ENCODE data around the gene TDRD12. TPM values are rescaled to one million over a fixed set of nuclear protein-coding genes. Genes with fewer than 3 reads are reported as not detected.
A peak's percentile ranks its signal among the peaks of the same experiment; 100 is the strongest.
"Not testable (repeated sequence)": the region's sequence is repeated elsewhere in the genome, so short reads cannot be mapped to it uniquely, and the experiment has no call there.

Gene TDRD12
- total RNA-seq, 1 experiment from 2014 or later, result 0.05 TPM

DNA sequence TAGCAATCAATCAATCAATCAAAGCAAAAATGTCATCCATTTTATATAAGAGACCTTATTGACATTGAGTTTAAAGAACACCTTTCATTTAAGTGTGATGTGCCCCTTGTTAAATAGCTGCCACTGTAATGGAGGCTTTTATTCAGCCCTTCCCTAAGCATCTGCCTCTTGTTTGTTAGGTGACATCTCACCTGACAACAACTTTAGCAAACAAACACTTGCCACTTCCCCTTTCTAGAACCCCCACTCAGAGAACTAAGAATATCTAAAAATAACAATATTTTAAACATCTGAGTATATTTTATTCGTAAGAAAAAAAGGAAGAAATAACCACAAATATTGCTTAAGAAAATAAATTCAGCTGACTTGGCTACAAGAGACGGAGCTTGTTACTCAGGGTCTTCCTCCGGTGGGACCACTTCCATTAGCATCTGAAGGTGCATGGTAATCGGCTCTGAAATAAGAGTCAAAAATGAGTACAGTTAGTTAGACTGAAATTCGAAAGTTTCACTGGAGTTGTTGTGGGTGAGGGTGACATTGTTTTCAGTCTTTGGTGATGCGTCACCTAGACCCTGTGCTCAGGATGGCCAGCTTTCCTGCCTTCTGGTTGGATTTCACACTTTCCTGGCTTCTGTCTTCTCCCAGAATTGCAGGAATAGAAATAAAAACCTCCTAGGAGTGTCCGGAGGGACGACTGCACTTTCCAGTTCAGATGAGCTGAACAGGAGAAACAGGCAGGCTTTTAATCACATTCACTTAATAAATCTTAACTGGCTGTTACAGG is 110.9 kb downstream of the TDRD12 start:
- peak; percentile 92 for DNase-seq (ENCODE audit: low read depth)

DNA sequence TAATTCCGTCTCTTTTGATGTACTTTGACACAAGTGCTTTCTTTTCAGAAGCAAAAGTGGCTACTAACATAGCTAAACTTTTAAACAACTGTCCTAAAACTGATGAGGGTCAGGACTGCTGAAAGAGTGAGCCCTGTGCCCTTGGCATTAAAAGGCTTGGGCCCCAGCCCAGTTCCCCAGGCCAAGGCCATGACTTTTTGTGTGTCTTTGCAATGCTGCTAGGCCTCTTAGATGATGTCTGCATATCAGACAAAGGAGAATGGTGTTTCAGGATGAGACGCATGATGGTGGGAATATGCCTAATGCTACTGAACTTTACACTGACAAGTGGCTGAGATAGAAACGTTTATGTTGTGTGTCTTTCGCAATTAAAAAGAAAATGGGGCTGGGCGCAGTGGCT is 112.0 kb downstream of the TDRD12 start:
- DNase-seq (ENCODE audit: low read depth), result no peak

DNA sequence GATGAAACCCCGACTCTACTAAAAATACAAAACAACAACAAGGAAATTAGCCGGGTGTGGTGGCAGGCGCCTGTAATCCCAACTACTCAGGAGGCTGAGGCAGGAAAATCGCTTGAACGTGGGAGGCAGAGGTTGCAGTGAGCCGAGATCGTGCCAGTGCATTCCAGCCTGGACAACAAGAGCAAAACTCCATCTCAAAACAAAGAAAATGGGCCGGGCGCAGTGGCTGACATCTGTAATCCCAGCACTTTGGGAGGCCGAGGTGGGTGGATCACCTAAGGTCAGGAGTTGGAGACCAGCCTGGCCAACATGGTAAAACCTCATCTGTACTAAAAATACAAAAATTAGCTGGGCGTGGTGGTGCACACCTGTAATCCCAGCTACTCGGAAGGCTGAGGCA is 112.5 kb downstream of the TDRD12 start:
- not testable (repeated sequence) for DNase-seq (ENCODE audit: low read depth)

DNA sequence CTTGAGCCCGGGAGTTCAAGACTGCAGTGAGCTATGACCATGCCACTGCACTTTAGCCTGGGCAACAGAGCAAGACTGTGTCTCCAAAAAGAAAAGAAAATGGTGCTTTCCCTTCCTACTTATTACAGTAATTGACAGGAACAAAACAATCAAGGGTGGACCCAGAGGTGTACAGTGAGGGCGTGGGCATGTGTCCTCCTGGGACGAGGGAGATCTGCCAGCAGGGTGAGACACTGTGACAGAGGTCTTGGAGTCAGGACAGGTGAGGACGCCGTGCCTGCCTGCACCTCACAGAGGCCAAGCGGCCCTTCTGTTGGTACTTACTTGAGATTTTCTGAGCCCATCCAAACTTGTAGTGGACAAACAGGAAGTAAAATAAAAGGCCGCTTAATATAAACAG is 113.3 kb downstream of the TDRD12 start:
- not testable (repeated sequence) for DNase-seq (ENCODE audit: low read depth)

DNA sequence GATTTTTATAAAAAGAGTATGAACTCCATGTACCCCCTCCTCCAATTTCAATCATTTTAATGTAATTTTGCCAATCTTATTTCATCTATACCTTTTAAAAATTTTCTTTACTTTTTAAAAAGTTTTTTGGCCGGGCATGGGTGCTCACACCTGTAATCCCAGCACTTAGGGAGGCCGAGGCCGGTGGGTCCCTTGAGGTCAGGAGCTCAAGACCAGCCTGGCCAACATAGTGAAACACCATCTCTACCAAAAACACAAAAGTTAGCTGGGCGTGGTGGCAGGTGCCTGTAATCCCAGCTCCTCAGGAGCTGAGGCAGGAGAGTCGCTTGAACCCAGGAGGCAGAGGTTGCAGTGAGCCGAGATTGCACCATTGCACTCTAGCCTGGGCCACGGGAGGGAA is 113.8 kb downstream of the TDRD12 start:
- not testable (repeated sequence) for DNase-seq (ENCODE audit: low read depth)

DNA sequence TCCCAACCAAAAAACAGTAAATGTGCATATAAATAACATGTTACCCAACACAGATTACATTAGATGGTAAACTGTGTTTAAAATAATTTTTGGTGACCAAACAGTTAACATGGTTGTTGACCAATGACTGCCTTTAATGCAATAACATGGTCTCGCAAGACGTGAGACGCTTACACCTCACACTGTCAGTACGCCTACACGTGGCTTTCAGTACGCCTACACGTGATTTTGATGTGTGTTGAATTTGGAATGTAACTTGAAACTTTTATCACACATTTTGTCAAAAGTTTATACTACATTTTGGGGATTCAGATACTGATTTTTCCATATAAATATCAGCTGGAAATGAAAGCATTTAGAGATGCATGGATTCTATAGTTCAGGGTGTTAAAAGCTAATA is 118.0 kb downstream of the TDRD12 start:
- no peak for DNase-seq (ENCODE audit: low read depth)

DNA sequence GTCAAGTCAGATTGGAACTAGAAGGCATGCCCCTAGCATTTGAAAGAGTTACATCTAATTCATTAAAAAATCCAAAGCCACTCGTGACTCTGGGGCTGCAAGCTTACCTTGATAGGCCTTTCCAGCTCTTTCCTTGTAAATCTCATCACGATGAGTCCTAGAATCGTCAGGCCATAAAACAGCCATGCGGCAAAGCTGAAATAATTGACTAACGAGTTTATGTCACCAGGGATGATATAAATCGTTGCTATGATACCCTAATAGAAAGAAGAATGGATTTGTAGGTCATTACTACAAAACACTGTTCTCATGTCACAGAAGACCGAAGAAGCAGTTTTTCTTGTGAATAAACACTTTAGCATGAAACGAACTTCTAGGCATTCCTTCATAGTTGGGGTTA is 122.5 kb downstream of the TDRD12 start:
- DNase-seq (ENCODE audit: low read depth), result no peak

DNA sequence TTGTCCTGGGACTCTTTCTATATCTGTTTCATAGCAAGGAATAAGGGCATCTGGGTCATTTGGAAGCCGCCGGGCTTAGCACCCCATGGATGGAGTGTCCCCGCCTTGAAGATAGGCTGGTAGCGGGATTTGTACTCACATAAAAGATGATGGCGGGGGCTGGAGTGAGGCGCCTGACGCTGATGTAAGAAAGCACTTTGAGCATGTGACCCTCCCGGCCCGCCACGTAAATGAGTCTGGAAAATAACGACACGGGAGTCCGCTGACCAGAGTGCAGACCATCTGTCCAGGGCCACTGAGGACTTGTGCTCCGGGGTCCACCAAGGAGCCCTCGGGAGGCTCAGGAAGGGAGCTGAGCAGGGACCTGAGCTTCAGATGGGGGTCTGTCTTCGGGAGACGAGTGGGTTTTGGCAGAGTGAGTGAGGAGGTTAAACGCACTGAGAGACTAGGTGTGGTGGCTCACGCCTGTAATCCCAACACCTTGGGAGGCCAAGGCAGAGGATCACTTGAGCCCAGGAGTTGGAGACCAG is 124.2 kb downstream of the TDRD12 start:
- no peak for DNase-seq (ENCODE audit: low read depth)

DNA sequence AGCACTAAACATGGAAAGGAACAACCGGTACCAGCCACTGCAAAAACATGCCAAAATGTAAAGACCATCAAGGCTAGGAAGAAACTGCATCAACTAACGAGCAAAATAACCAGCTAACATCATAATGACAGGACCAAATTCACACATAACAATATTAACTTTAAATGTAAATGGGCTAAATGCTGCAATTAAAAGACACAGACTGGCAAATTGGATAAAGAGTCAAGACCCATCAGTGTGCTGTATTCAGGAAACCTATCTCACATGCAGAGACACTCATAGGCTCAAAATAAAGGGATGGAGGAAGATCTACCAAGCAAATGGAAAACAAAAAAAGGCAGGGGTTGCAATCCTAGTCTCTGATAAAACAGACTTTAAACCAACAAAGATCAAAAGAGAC is 128.5 kb downstream of the TDRD12 start:
- not testable (repeated sequence) for DNase-seq (ENCODE audit: low read depth)

DNA sequence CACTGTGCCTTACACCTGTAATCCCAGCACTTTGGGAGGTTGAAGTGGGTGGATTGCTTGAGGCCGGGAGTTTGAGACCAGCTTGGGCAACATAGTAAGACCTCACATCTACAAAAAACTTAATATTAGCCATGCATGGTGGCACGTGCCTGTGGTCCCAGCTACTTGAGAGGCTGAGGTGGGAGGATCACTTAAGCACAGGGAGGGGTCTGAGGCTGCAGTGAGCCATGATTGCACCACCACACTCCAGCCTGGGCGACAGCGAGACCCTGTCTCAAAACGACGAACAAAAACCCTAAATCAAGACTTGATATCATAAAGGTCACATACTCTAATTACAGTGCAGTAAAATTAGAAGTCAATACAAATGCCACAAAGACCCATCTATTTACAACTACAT is 132.6 kb downstream of the TDRD12 start:
- no peak for DNase-seq (ENCODE audit: low read depth)

DNA sequence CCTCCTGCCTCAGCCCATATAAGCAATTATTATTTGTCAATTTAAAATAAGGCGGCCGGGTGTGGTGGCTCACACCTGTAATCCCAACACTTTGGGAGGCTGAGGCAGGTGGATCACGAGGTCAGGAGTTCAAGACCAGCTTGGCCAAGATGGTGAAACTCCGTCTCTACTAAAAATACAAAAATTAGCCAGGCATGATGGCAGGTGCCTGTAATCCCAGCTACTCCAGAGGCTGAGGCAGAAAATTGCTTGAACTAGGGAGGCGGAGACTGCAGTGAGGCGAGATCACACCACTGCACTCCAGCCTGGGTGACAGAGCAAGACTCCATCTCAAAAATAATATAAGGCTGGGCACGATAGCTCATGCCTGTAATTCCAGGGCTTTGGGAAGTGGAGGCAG is 137.3 kb downstream of the TDRD12 start:
- DNase-seq (ENCODE audit: low read depth), result not testable (repeated sequence)

DNA sequence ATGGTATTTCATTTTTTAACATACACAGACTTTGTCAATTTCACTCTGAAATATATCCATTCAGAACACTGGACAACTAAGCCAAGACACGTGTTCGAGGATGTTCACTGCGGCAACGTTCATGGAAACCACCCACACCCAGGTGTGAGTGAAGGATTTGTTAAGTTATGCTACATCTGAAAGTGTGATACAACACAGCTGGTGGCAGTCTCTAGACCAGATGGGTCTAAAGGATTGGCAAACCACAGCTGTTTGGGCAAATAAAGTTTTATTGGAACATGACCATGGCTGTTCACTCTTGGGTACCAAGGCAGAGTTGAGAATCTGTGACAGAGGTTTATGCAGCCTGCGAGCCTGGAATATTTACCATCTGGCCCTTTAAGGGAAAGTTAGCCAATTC is 138.0 kb downstream of the TDRD12 start:
- DNase-seq (ENCODE audit: low read depth), result no peak

DNA sequence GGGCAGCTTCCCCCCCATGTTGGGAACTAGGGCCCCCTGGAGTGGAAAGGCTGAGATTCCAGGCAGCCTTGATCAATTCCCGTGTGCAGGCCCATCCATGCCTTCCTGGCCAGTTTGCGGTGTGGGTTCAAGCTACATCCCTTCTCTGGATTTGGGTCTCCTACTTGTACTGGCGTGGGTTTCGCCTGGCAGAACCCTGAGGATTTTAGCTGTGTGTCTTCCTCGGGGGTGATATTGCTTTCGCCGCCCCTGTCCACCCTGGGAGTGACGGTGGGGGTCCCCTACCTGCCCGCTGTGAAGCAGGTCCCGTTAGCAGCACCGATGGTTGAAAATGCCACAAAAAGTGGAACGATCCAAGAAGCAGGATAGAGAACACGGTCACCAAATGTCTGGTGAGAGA is 138.6 kb downstream of the TDRD12 start:
- no peak for DNase-seq (ENCODE audit: low read depth)

DNA sequence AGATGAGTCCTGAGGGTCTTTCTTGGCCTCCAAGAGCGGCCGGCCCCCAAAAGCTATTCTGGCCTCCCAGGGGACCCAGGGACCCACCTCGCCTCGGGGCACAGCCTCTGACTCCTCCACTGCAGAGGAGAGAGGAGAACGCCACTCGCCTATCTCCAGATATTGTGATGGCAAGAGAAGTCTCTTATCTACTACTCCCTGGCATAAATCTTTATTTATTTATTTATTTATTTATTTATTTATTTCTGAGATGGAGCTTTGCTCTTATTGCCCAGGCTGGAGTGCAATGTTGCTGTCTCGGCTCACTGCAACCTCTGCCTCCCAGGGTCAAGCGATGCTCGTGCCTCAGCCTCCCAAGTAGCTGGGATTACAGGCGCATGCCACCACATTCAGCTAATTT is 139.0 kb downstream of the TDRD12 start:
- no peak for DNase-seq (ENCODE audit: low read depth)

DNA sequence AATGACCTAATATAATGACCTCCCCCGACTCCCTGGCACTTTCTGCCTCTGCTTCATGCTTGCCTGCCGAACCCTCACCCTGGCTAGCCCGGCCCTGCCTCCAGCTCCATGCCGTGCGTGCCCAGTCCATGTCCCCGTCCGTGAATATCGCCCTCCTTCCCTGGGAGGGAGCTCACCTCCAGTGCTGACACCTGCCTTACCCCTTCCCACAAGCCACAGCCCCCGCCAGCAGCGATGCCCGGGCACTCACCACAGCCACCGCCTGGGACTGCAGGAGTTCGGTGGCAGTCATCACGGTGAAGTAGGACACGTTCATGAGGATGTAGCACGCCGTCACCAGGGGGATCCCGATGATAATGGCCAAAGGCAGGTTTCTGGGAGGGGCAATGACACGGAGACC is 140.0 kb downstream of the TDRD12 start:
- no peak for DNase-seq (ENCODE audit: low read depth)

DNA sequence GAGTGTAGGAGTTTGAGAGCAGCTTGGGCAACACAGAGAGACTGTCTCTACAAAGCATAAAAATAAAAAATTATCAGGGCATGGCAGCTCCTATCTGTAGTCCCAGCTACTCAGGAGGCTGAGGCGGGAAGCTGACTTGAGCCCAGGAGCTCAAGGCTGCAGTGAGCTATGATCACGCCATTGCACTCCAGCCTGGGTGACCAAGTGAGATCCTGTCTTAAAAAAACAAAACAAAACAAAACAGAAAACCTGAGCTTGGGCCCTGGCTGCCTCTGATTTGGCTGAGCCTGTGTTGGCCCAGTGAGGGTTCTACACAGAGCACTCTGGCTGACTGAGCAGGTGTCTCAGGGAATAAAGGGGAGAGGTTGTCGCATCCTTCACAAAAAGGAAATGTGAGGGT is 142.0 kb downstream of the TDRD12 start:
- no peak for DNase-seq (ENCODE audit: low read depth)

DNA sequence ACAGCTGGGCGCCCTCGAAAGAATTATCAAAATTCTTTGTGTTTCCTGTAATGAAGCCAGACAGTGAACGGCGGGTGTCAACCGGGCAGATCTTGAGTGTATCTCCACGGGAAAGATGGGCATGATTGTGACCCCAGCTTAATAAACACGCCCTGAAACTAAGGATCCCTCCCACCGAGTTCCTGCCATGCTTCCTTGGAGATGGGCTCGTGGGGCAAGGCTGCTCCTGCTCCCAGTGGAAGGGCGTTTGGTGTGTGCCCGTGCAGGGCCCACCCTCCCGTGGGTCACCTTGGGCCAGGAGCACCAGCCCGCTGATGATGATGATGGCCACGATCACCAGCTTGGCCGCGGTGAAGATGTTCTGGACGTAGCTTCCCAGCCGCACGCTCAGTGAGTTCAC is 142.6 kb downstream of the TDRD12 start:
- DNase-seq (ENCODE audit: low read depth), result no peak

DNA sequence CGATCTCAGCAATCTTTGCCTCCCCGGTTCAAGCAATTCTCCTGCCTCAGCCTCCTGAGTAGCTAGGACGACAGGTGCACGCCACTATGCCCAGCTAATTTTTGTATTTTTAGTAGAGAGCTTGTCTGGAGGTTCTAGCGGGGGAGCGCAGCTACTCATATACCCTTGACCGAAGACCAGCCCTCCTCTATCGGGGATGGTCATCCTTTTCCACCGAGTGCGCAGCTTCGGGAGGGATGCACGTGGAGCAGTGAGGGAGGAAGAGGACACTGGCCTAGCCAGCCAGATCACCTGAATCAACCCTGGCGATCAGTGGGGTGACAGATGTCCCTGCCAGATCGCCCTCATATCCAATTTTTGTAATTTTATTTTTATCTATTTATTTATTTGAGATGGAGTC is 143.2 kb downstream of the TDRD12 start:
- DNase-seq (ENCODE audit: low read depth), result no peak

DNA sequence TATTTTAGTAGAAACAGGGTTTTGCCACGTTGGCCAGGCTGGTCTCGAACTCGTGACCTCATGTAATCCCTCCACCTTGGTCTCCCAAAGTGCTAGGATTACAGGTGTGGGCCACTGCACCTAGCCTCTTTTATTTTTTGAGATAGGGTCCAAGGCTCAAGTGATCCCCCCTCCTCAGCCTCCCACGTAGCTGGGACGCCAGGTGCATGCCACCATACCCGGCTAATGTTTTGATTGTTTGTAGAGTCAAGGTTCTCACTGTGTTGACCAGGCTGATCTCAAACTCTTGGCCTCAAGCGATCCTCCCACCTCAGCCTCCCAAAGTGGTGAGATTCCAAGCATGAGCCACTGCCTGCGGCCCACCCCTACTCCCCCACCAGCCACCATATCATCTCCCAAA is 143.7 kb downstream of the TDRD12 start:
- no peak for DNase-seq (ENCODE audit: low read depth)

DNA sequence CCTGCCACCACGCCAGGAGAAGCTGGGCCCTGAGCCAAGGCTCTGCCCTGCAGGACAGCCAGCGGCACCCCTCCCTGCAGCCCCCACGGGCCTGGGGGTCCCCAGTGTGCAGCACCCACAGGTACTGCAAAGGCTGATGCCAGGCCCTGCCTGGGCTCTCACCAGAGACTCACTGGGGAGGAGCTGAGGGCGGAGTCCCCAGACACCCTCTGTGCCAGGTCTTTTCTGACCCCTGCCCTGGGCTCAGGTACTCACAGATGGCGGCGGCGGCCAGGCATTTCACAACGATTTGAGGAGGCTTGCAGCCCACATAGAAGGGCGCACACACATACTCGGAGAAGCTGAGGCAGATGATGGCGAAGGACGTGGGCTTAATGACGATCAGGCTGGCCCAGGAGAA is 144.3 kb downstream of the TDRD12 start:
- DNase-seq (ENCODE audit: low read depth), result no peak

DNA sequence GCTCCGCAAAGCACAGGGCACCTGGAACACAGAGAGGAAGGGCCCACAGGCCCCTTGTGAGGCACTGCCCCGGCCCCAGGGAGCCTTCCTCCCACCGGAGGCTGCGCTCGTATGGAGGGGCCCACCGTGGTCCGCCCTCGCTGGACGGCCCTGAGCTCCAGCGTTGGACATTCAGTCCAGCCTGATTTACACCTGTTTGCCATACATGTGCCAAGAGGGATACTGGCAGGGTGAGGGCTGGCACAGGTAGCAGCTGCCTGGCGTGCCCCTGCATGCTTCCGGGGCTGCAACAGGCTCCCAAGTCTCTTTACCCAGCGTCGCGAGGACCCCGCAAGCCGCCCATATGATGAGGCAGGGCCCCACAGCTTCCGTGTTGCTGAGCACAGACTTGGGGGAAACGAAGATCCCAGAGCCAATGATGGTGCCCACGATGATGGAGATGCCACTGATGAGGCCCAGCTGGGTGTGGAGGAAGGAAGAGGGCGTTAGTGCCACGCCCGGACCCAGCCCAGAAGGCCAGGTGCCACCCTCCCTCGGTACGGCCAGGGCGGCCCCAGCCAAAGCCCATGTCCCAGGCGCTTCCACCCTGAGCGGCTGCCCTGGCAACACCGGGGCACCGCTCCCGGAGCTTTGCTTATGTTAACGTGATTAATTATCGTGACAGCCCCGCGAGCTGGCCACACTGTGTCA is 144.9 kb downstream of the TDRD12 start:
- DNase-seq (ENCODE audit: low read depth), result no peak

DNA sequence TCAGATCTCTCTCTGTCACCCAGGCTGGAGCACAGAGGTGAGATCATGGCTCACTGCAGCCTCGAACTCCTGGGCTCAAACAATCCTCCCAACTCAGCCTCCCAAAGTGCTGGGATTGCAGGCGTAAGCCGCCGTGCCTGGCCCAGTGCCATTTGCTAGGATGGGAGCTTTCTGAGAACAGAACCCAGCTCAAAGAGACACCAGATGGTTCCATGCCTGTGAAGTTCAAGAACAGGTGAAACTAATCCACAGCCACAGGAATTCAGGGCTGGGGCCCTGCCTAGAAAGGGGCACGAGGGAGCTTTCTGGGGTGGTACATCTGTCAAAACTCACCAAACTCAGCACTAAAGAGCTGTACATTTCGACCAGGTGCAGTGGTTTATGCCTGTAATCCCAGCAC is 145.8 kb downstream of the TDRD12 start:
- no peak for DNase-seq (ENCODE audit: low read depth)

DNA sequence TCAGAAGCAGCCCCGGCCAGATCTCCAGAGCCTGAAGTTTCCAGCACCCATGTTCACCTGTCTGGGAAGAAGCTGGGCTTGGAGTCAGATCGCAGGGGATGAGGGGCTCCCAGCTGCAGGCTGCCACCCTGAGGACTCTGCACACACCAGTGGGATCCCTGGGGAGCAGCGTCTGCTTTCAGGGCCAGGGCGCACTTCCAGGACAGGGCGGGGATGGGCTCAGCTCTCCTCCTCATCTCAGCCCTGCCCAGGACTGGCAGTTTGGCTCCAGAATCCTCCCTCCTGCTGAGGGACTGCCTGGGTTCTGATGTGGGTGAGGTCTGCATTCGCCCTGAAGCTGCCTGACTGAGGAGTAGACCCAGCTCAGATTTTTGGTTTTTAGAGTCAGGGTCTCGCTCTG is 146.5 kb downstream of the TDRD12 start:
- DNase-seq (ENCODE audit: low read depth), result no peak

Measured in HT1080 (cell line).